OCI-LY1 (cell line): ENCODE measurements around the gene SLC37A1.

Experiments used
- H2AFZ ChIP-seq: fragments of 200-600 bp; sonication (generic), shearing (Covaris generic); 2 replicates; pipeline ENCODE4 v1.6.0; 2014; ENCODE audit warnings: antibody characterized with exemption, mild to moderate bottlenecking, low read length
- H3F3A ChIP-seq: fragments of 200-600 bp; sonication (generic), shearing (Covaris generic); 2 replicates; pipeline ENCODE4 v1.6.0; 2014; ENCODE audit warnings: mild to moderate bottlenecking, antibody characterized with exemption, low read length, moderate library complexity; ENCODE audit not compliant: insufficient read depth
- H3K27ac ChIP-seq: fragments of 200-600 bp; sonication (generic); 2 replicates; pipeline ENCODE4 v1.5.1; 2014; ENCODE audit warnings: low read length, mixed run types, mild to moderate bottlenecking, low read depth; ENCODE audit not compliant: poor library complexity, severe bottlenecking
- H3K27me3 ChIP-seq: fragments of 200-600 bp; sonication (generic); 2 replicates; pipeline ENCODE4 v1.6.0; 2014; ENCODE audit warnings: antibody characterized with exemption, mild to moderate bottlenecking, low read length, moderate library complexity; ENCODE audit not compliant: insufficient read depth
- H3K36me3 ChIP-seq: fragments of 200-600 bp; sonication (generic); 2 replicates; pipeline ENCODE4 v1.6.1; 2014; ENCODE audit warnings: mild to moderate bottlenecking, antibody characterized with exemption, low read length, moderate library complexity, mixed read lengths; ENCODE audit not compliant: insufficient read depth
- H3K4me1 ChIP-seq: fragments of 200-600 bp; sonication (generic); 2 replicates; pipeline ENCODE4 v1.5.1; 2014; ENCODE audit warnings: mild to moderate bottlenecking, low read length, moderate library complexity; ENCODE audit not compliant: insufficient read depth, severe bottlenecking
- H3K4me2 ChIP-seq: fragments of 200-600 bp; sonication (generic), shearing (Covaris generic); 2 replicates; pipeline ENCODE4 v1.6.1; 2014; ENCODE audit warnings: low read length
- H3K4me3 ChIP-seq: fragments of 200-600 bp; sonication (generic); 2 replicates; pipeline ENCODE4 v1.5.1; 2014; ENCODE audit warnings: low read length, low read depth, mild to moderate bottlenecking, mixed read lengths; ENCODE audit not compliant: poor library complexity, severe bottlenecking
- H3K79me2 ChIP-seq: fragments of 200-600 bp; shearing (Covaris generic); 2 replicates; pipeline ENCODE4 v1.6.1; 2016; ENCODE audit warnings: mixed run types, low read length, mixed read lengths; ENCODE audit not compliant: insufficient read depth
- H3K9ac ChIP-seq: fragments of 200-600 bp; sonication (generic), shearing (Covaris generic); 2 replicates; pipeline ENCODE4 v1.6.1; 2014; ENCODE audit warnings: mild to moderate bottlenecking, low read length, mixed read lengths
- H3K9me2 ChIP-seq: fragments of 200-600 bp; sonication (generic), shearing (Covaris generic); 2 replicates; pipeline ENCODE4 v1.6.1; 2014; ENCODE audit warnings: low read depth, mild to moderate bottlenecking, low read length, mixed read lengths
- H3K9me3 ChIP-seq: fragments of 200-600 bp; shearing (Covaris generic); 2 replicates; pipeline ENCODE4 v1.6.1; 2014; ENCODE audit warnings: low read length, mixed read lengths
- H4K20me1 ChIP-seq: fragments of 200-600 bp; sonication (generic), shearing (Covaris generic); 2 replicates; pipeline ENCODE4 v1.6.0; 2016; ENCODE audit warnings: mild to moderate bottlenecking, low read length; ENCODE audit not compliant: insufficient read depth
- EZH2 ChIP-seq: fragments of 200-600 bp; sonication (generic), shearing (Covaris generic); IDR thresholded peaks from 2 replicates; pipeline ENCODE4 v1.8.0; 2017; ENCODE audit warnings: borderline replicate concordance, mixed run types, mild to moderate bottlenecking, antibody characterized with exemption, low read length, moderate library complexity, mixed read lengths
- TF ChIP-seq, protein P1 (sequence below): fragments of 200-600 bp; sonication (generic), shearing (Covaris generic); IDR thresholded peaks from 2 replicates; pipeline ENCODE4 v1.5.1; 2017; ENCODE audit warnings: mild to moderate bottlenecking, antibody characterized with exemption, low read length, moderate library complexity, mixed read lengths

The SLC37A1 gene

DNA sequence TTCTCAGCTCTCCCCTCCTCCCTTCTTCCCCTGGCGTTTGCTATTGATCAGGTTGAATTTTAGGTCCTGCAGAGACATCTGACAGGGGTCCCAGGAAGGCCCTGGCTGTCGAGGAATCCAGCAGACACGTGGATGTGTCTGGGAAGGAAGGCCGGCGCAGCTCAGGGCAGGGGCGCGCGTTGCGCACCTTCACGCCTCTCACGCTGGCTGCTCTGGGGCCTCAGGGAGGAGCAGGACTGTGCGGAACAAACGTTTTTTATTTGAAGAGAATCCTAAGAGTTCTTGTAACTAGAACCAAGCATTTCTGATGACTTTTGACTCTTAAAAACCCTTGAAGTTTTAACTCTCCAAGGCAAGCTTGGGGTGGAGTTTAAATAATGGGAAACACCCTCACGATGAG, 54.2 kb downstream of the SLC37A1 start:
- H3K9me2 ChIP-seq, result no peaks in the 10 kb centered on the region

DNA sequence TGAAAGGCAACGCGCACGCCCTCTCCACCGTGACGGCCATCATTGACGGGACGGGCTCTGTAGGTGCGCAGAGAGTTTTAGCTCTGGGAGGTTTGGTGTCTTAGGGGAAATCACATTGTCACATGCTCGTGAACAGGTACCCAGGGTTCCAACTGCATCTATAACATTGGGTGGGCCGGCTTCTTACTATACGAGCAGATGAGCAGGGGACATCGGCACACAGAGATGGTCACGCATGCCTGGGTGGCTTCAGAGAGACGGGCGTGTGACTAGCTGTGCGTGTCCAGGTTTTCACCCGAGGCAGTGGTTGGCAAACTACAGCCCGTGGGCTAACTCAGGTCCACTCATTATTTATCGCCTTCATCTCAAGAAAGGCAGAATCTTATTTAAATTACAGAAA, 54.7 kb downstream of the SLC37A1 start:
- Histone ChIP-seq H3K4me3 (no peak overlapping the region), H3K4me1 (peaks cover 16% of the 10 kb centered on the region), H3K36me3 (peaks cover 10% of the 10 kb centered on the region; the same call in 1 of the 2 replicates), H3K4me2 (no peak overlapping the region), H3K27me3 (no peaks in the 10 kb centered on the region), H3K9me2 (no peaks in the 10 kb centered on the region), H2AFZ (no peak overlapping the region), H3K27ac (peak overlapping the region; percentile 19), H3K79me2 (no peaks in the 10 kb centered on the region), H4K20me1 (no peaks in the 10 kb centered on the region), H3K9ac (no peak overlapping the region), H3F3A (no peaks in the 10 kb centered on the region), H3K9me3 (no peaks in the 10 kb centered on the region)
- TF ChIP-seq, protein P1, sequence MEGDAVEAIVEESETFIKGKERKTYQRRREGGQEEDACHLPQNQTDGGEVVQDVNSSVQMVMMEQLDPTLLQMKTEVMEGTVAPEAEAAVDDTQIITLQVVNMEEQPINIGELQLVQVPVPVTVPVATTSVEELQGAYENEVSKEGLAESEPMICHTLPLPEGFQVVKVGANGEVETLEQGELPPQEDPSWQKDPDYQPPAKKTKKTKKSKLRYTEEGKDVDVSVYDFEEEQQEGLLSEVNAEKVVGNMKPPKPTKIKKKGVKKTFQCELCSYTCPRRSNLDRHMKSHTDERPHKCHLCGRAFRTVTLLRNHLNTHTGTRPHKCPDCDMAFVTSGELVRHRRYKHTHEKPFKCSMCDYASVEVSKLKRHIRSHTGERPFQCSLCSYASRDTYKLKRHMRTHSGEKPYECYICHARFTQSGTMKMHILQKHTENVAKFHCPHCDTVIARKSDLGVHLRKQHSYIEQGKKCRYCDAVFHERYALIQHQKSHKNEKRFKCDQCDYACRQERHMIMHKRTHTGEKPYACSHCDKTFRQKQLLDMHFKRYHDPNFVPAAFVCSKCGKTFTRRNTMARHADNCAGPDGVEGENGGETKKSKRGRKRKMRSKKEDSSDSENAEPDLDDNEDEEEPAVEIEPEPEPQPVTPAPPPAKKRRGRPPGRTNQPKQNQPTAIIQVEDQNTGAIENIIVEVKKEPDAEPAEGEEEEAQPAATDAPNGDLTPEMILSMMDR, result no peak
- TF ChIP-seq EZH2, result no peak

More for the DNA sequence above, 54.2 kb downstream of the SLC37A1 start:
- Histone ChIP-seq H3K4me1 (peaks cover 21% of the 10 kb centered on the region), H2AFZ (no peak overlapping the region), H3K27me3 (no peaks in the 10 kb centered on the region), H3K9me3 (no peaks in the 10 kb centered on the region), H3K36me3 (peaks cover 10% of the 10 kb centered on the region; the same call in 1 of the 2 replicates), H4K20me1 (no peaks in the 10 kb centered on the region), H3K27ac (no peak overlapping the region), H3K9ac (no peak overlapping the region), H3K4me2 (no peak overlapping the region), H3K79me2 (no peaks in the 10 kb centered on the region), H3F3A (no peaks in the 10 kb centered on the region), H3K4me3 (no peak overlapping the region)
- TF ChIP-seq, protein P1, result no peak
- no peak for TF ChIP-seq EZH2

DNA sequence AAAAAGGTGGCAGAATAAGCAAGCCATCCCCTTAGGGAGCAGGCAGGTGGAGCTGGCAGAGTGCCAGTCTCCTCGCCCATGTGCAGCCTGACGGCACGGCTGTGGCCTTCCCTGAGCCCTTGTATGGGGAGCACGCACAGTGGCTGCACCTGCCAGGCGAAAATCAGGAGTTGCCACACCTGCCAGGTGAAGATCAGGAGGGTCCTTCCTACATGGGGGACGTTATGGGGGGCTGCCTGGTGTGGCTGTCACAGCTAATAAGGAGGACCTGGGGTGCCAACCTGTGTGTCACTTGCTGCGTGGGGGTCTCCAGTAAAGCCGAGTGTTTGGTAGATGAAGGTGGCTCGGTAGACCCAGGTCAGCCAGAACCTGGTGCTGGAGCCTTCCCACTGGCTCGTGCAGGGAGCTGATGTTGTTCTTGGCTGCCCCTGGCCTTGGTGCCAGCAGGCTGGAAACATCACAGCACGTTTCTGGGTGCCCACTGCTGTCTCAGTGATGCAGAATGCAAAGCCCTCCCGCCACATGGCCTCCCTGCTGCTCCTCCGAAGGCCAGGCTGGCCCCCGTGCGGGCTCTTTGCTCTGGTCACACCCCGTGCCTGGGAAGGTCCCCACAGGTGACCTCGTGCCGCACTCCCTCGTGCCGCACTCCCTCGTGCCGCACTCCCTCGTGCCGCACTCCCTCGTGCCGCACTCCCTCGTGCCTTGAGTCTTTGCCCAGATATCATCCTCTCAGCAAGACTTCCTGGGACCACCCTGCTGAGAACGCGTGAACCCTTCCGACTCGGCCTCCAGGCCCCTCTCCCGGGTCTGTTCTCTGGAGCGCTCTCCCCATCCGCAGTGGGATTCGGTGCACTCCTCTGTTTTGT, 55.4 kb downstream of the SLC37A1 start:
- Histone ChIP-seq H2AFZ (no peak overlapping the region), H3K9me3 (no peaks in the 10 kb centered on the region), H3K4me3 (no peak overlapping the region), H3F3A (no peaks in the 10 kb centered on the region), H3K4me1 (peaks cover 16% of the 10 kb centered on the region), H3K27me3 (no peaks in the 10 kb centered on the region), H3K36me3 (peaks cover 10% of the 10 kb centered on the region; the same call in 1 of the 2 replicates), H3K4me2 (no peak overlapping the region), H3K27ac (peak overlapping the region; percentile 19), H3K9me2 (no peaks in the 10 kb centered on the region), H3K79me2 (no peaks in the 10 kb centered on the region), H3K9ac (no peak overlapping the region), H4K20me1 (no peaks in the 10 kb centered on the region)
- TF ChIP-seq, protein P1, result no peak
- TF ChIP-seq EZH2, result no peak
